HG03039 (cell line): Measurements from ENCODE around the gene ATP6V1F.

Experiments
- ATAC-seq: cut with Tn5 transposase; IDR thresholded peaks from one replicate; pipeline ENCODE4 v1.9.1; 2021; ENCODE audit warnings: mild to moderate bottlenecking, moderate library complexity; ENCODE audit not compliant: unreplicated experiment

Gene ATP6V1F

GRCh38 chr7:128847721-128848211 is 14.9 kb upstream of the ATP6V1F start:
- ATAC-seq: no peak

GRCh38 chr7:128848289-128849155 is 14.1 kb upstream of the ATP6V1F start:
- no peak for ATAC-seq

- ATAC-seq: no peak
Observed at GRCh38 chr7:128849156-128849515, 13.5 kb upstream of the ATP6V1F start.

- no peak for ATAC-seq
Observed at GRCh38 chr7:128849804-128850490, 12.7 kb upstream of the ATP6V1F start.

- ATAC-seq: no peak
Observed at GRCh38 chr7:128852537-128853254, 10.0 kb upstream of the ATP6V1F start.

GRCh38 chr7:128853799-128854198 is 8.9 kb upstream of the ATP6V1F start:
- no peak for ATAC-seq

- ATAC-seq: no peak
Observed at GRCh38 chr7:128854396-128854795, 8.3 kb upstream of the ATP6V1F start.

- ATAC-seq: no peak
Observed at GRCh38 chr7:128855559-128855958, 7.1 kb upstream of the ATP6V1F start.

- no peak for ATAC-seq
Observed at GRCh38 chr7:128856001-128856718, 6.5 kb upstream of the ATP6V1F start.

- no peak for ATAC-seq
Observed at GRCh38 chr7:128858380-128859231, 4.0 kb upstream of the ATP6V1F start.

- no peak for ATAC-seq
Observed at GRCh38 chr7:128859232-128860157, 3.2 kb upstream of the ATP6V1F start.

GRCh38 chr7:128860158-128861073 is 2.2 kb upstream of the ATP6V1F start:
- no peak for ATAC-seq

- no peak for ATAC-seq
Observed at GRCh38 chr7:128861957-128862570, 592 bp upstream of the ATP6V1F start.

GRCh38 chr7:128863433-128863989 is 855 bp downstream of the ATP6V1F start:
- peak; percentile 16 for ATAC-seq

GRCh38 chr7:128865303-128865702 is 2.6 kb downstream of the ATP6V1F start:
- no peak for ATAC-seq

GRCh38 chr7:128865996-128866877 is 3.6 kb downstream of the ATP6V1F start:
- ATAC-seq: no peak
